ENCODE measurements around the gene TNS1. TPM values are rescaled to one million over a fixed set of nuclear protein-coding genes. Genes with fewer than 3 reads are reported as not detected.

TNS1 gene
- total RNA-seq, 2 donors from 2014 or later: 3.3 to 4.2 TPM

DNA sequence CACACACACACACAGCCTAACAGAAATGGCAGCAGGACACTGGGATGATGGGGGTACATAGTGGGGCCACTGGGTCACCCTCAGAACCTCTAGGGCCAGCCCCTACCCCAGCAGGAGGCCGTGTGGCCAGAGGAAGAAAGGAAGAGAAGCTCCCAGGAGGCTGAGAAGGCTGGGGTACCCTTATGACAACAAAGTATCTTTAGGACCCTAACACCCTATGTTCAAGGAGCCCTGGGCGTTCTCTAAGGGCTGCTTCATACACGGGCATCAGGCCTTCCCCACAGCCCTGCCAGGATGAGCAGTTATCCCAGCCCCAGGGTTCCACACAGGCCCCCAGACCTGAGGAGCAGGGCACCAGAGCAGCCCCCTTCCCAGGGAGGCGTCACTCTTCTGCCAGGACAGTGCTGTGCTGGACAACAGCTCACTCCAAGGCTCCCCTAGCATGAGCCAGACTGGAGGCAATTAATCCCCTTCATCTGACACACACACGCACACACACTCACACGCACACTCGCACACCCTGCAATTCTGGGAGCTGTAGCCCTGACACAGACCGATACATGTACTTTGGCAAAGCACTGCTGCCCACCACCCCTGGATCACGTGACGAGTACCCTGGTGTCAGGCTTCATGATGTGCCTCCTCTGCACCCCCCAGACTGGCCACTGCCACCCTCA, 163.6 kb downstream of the TNS1 start:
- no peak overlapping the region for H3K4me3 ChIP-seq (ENCODE audit: low read length)
- Mint-ChIP-seq H3K9me3 (no peaks in the 10 kb centered on the region), H3K4me1 (peaks cover 19% of the 10 kb centered on the region), H3K36me3 (ENCODE audit: low read depth) (no peaks in the 10 kb centered on the region), H3K27ac (no peak overlapping the region), H3K4me3 (no peak overlapping the region), H3K27me3 (ENCODE audit: insufficient read depth) (peaks cover under 1% of the 10 kb centered on the region)
- peaks cover 3% of the 10 kb centered on the region for H3K9me3 ChIP-seq (ENCODE audit: control insufficient read depth, low read length)
- no peaks in the 10 kb centered on the region for H3K36me3 ChIP-seq (ENCODE audit: control insufficient read depth, insufficient read depth, low read length)
- H3K27me3 ChIP-seq (ENCODE audit: control insufficient read depth, insufficient read depth, low read length, poor library complexity, severe bottlenecking): no peaks in the 10 kb centered on the region
- H3K9ac ChIP-seq (ENCODE audit: extremely low read depth, low read length, poor library complexity, severe bottlenecking): no peak overlapping the region
- TF ChIP-seq, protein P1, sequence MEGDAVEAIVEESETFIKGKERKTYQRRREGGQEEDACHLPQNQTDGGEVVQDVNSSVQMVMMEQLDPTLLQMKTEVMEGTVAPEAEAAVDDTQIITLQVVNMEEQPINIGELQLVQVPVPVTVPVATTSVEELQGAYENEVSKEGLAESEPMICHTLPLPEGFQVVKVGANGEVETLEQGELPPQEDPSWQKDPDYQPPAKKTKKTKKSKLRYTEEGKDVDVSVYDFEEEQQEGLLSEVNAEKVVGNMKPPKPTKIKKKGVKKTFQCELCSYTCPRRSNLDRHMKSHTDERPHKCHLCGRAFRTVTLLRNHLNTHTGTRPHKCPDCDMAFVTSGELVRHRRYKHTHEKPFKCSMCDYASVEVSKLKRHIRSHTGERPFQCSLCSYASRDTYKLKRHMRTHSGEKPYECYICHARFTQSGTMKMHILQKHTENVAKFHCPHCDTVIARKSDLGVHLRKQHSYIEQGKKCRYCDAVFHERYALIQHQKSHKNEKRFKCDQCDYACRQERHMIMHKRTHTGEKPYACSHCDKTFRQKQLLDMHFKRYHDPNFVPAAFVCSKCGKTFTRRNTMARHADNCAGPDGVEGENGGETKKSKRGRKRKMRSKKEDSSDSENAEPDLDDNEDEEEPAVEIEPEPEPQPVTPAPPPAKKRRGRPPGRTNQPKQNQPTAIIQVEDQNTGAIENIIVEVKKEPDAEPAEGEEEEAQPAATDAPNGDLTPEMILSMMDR (conservative IDR thresholded peaks at IDR 0.05): no peak
- no peak for DNase-seq
- H3K4me1 ChIP-seq (ENCODE audit: control insufficient read depth, insufficient read depth, low read length): peaks cover 3% of the 10 kb centered on the region
- H3K27ac ChIP-seq (ENCODE audit: low read depth, low read length): no peak overlapping the region
- WGBS, 2 experiments (ENCODE audit: insufficient coverage in 1 of 2, insufficient read length in 1 of 2): 87 to 90% methylated on average over 9 to 10 of the region's 10 CpGs

DNA sequence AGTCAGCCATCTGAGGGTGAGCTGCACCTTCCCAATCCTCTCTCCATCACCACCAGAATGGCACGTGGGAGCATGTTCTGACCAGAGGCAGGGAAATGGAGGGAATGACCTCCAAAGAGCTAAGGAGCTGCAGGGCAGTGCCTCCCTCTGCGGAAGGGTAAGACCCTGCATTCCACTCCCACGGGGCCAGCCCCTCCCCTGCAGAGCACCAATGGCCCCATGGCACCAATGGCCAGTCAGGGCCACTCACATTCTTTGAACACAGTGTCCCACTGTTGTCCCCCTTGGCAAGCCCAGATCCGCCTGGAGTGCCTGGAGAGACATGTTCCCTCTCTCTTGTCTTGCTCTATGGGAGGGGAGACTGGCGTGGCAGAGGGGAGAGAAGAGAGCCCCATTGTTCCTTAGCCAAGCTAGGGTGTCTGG, 164.4 kb downstream of the TNS1 start:
- TF ChIP-seq, protein P1 (conservative IDR thresholded peaks at IDR 0.05): no peak
- Histone ChIP-seq H3K36me3 (ENCODE audit: control insufficient read depth, insufficient read depth, low read length) (no peaks in the 10 kb centered on the region), H3K27me3 (ENCODE audit: control insufficient read depth, insufficient read depth, low read length, poor library complexity, severe bottlenecking) (no peaks in the 10 kb centered on the region), H3K9ac (ENCODE audit: extremely low read depth, low read length, poor library complexity, severe bottlenecking) (no peak overlapping the region), H3K27ac (ENCODE audit: low read depth, low read length) (no peak overlapping the region), H3K9me3 (ENCODE audit: control insufficient read depth, low read length) (no peaks in the 10 kb centered on the region), H3K4me1 (ENCODE audit: control insufficient read depth, insufficient read depth, low read length) (peaks cover 3% of the 10 kb centered on the region), H3K4me3 (ENCODE audit: low read length) (no peak overlapping the region)
- H3K36me3 Mint-ChIP-seq (ENCODE audit: low read depth): no peaks in the 10 kb centered on the region
- H3K4me1 Mint-ChIP-seq: peaks cover 19% of the 10 kb centered on the region
- no peak overlapping the region for H3K4me3 Mint-ChIP-seq
- DNase-seq: no peak
- no peaks in the 10 kb centered on the region for H3K9me3 Mint-ChIP-seq
- WGBS, 2 experiments (ENCODE audit: insufficient coverage in 1 of 2, insufficient read length in 1 of 2): 80 to 83% methylated on average over 4 to 5 of the region's 5 CpGs
- peaks cover 1% of the 10 kb centered on the region for H3K27me3 Mint-ChIP-seq (ENCODE audit: insufficient read depth)
- no peak overlapping the region for H3K27ac Mint-ChIP-seq

DNA sequence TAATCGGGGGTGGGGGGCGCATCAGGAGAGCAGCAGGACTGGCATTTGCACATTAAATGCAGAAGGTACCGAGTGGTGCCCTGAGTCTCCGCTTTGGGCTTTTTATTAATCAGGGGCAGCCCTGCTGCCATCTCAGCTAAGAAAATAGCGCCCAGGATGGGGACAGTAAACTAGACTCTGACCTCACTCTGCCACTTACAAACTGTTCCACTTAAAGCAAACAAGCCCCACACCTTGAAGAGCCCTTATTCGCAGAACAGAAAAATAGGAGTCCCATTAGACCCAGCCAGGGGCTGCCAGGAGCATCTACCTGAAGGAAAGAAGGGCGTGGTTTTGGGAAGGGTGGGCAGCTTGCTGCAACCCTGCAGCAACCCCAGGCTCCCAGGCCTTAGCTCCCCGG, 165.3 kb downstream of the TNS1 start:
- TF ChIP-seq, protein P1 (conservative IDR thresholded peaks at IDR 0.05): no peak
- H3K27ac ChIP-seq (ENCODE audit: low read depth, low read length): no peak overlapping the region
- H3K4me1 ChIP-seq (ENCODE audit: control insufficient read depth, insufficient read depth, low read length): peaks cover 3% of the 10 kb centered on the region
- peaks cover 19% of the 10 kb centered on the region for H3K4me1 Mint-ChIP-seq
- no peaks in the 10 kb centered on the region for H3K36me3 Mint-ChIP-seq (ENCODE audit: low read depth)
- H3K27me3 Mint-ChIP-seq (ENCODE audit: insufficient read depth): peaks cover 1% of the 10 kb centered on the region
- DNase-seq: no peak
- no peak overlapping the region for H3K9ac ChIP-seq (ENCODE audit: extremely low read depth, low read length, poor library complexity, severe bottlenecking)
- no peaks in the 10 kb centered on the region for H3K36me3 ChIP-seq (ENCODE audit: control insufficient read depth, insufficient read depth, low read length)
- no peaks in the 10 kb centered on the region for H3K9me3 Mint-ChIP-seq
- 90% methylated on average over 5 to 8 of the region's 8 CpGs for WGBS, 2 experiments (ENCODE audit: insufficient coverage in 1 of 2, insufficient read length in 1 of 2)
- H3K27ac Mint-ChIP-seq: no peak overlapping the region
- no peak overlapping the region for H3K4me3 ChIP-seq (ENCODE audit: low read length)
- no peaks in the 10 kb centered on the region for H3K9me3 ChIP-seq (ENCODE audit: control insufficient read depth, low read length)
- no peaks in the 10 kb centered on the region for H3K27me3 ChIP-seq (ENCODE audit: control insufficient read depth, insufficient read depth, low read length, poor library complexity, severe bottlenecking)
- no peak overlapping the region for H3K4me3 Mint-ChIP-seq
